Umbilical cord (tissue), 2 donors: ENCODE results near the gene ME3. TPM values are rescaled to one million over a fixed set of nuclear protein-coding genes. Genes with fewer than 3 reads are reported as not detected.

Experiments
- DNase-seq: peaks from one replicate; pipeline ENCODE4 v3.0.0-alpha.2; 2015; ENCODE audit warnings: low spot score
- total RNA-seq: library from RNA; depleted of rRNA; stranded (reverse); fragments of >200 nt; gene quantifications from one replicate; pipeline ENCODE4 v1.2.3, GENCODE V29; 2014; ENCODE audit warnings: low replicate concordance; ENCODE audit not compliant: insufficient read depth

The ME3 gene
- total RNA-seq, 1 donor from 2014 or later = 37.6 TPM

- DNase-seq = no peak
These were observed 20.3 kb upstream of the ME3 start for GRCh38 chr11:86692746-86693145.

- no peak for DNase-seq
These were observed 19.9 kb upstream of the ME3 start for GRCh38 chr11:86692317-86692716.

GRCh38 chr11:86688398-86689179, 16.2 kb upstream of the ME3 start:
- no peak for DNase-seq

GRCh38 chr11:86687185-86687778, 14.9 kb upstream of the ME3 start:
- no peak for DNase-seq

- no peak for DNase-seq
These were observed 14.1 kb upstream of the ME3 start for GRCh38 chr11:86686531-86686930.

GRCh38 chr11:86681483-86681756, 9.0 kb upstream of the ME3 start:
- DNase-seq = no peak

GRCh38 chr11:86680716-86681482, 8.5 kb upstream of the ME3 start:
- peak; percentile 78 for DNase-seq

GRCh38 chr11:86678823-86679222, 6.4 kb upstream of the ME3 start:
- no peak for DNase-seq

GRCh38 chr11:86678296-86678695, 5.9 kb upstream of the ME3 start:
- DNase-seq = no peak

- no peak for DNase-seq
These were observed 4.2 kb upstream of the ME3 start for GRCh38 chr11:86676533-86677154.

GRCh38 chr11:86676010-86676409, 3.6 kb upstream of the ME3 start:
- no peak for DNase-seq

- no peak for DNase-seq
These were observed 2.6 kb upstream of the ME3 start for GRCh38 chr11:86675017-86675416.

- no peak for DNase-seq
These were observed 1.7 kb upstream of the ME3 start for GRCh38 chr11:86673872-86674750.

- no peak for DNase-seq
These were observed 833 bp upstream of the ME3 start for GRCh38 chr11:86673055-86673843.

- peak; percentile 38 for DNase-seq
These were observed 847 bp downstream of the ME3 start for GRCh38 chr11:86671531-86672006.

GRCh38 chr11:86670911-86671310, 1.5 kb downstream of the ME3 start:
- no peak for DNase-seq

- DNase-seq = no peak
These were observed 2.2 kb downstream of the ME3 start for GRCh38 chr11:86670181-86670580.

GRCh38 chr11:86669424-86669823, 3.0 kb downstream of the ME3 start:
- DNase-seq = no peak

GRCh38 chr11:86668929-86669328, 3.5 kb downstream of the ME3 start:
- DNase-seq = no peak

GRCh38 chr11:86666193-86666592, 6.2 kb downstream of the ME3 start:
- no peak for DNase-seq
